Adrenal gland (tissue), 12 donors: ENCODE data around the gene LYSMD1. TPM values are rescaled to one million over a fixed set of nuclear protein-coding genes. Genes with fewer than 3 reads are reported as not detected.

ENCODE experiments used
- DNase-seq, 7 donors: peaks; one replicate each; pipeline ENCODE4 v3.0.0-alpha.2; 2019 to 2020
- H3K27ac ChIP-seq, 5 donors: fragments of 200-600 bp; sonication (generic) in 4 of 5; 1 replicate in 3 of 5; 2 replicates in 2 of 5; pipeline versions ENCODE4 v1.5.1 to v1.8.0; 2016 to 2020; ENCODE audit warnings: mild to moderate bottlenecking in 1 of 5
- H3K27me3 ChIP-seq: fragments of 200-600 bp; 2 replicates; pipeline ENCODE4 v1.8.0; 2021
- H3K36me3 ChIP-seq, 2 donors: fragments of 200-600 bp; replicated peaks in 1 of 2; 1 replicate in 1 of 2; 2 replicates in 1 of 2; pipeline versions ENCODE4 v1.5.1 to v1.8.0; 2018 to 2022
- H3K4me1 ChIP-seq, 2 donors: fragments of 200-600 bp; replicated peaks in 1 of 2; 1 replicate in 1 of 2; 2 replicates in 1 of 2; pipeline versions ENCODE4 v1.5.1 to v1.8.0; 2018 to 2021
- H3K4me3 ChIP-seq, 4 donors: fragments of 200-600 bp; sonication (generic) in 3 of 4; one replicate each; pipeline ENCODE4 v1.5.1; 2016 to 2018
- H3K9me3 ChIP-seq, 3 donors: fragments of 200-600 bp; sonication (generic) in 1 of 3; replicated peaks in 1 of 3; 1 replicate in 2 of 3; 2 replicates in 1 of 3; pipeline versions ENCODE4 v1.5.1 to v1.8.0; 2016 to 2021
- CTCF ChIP-seq, 6 experiments: fragments of 450-650 bp in 4 of 6; fragments of 200-600 bp in 2 of 6; sonication (generic) in 1 of 6; IDR thresholded peaks; 1 replicate in 5 of 6; 2 replicates in 1 of 6; pipeline versions ENCODE4 v1.5.1 to v1.8.0; 2016 to 2021; ENCODE audit warnings: antibody characterized with exemption in 6 of 6, mild to moderate bottlenecking in 2 of 6, moderate library complexity in 1 of 6
- POLR2A ChIP-seq, 2 donors: fragments of 450-650 bp; IDR thresholded peaks; one replicate each; pipeline ENCODE4 v1.6.1; 2017; ENCODE audit warnings: antibody characterized with exemption in 2 of 2, mild to moderate bottlenecking in 2 of 2, moderate library complexity in 1 of 2
- WGBS, 4 donors: extraction: QIAGEN DNeasy Blood & Tissue Kit in 2 of 4; methylation state at CpG; one replicate each; pipeline versions ENCODE4 v1.1.5 to v1.1.7; 2013 to 2017; 5-methylcytosine and 5-hydroxymethylcytosine counted together
- intact Hi-C, 2 donors: fragments of 100-400 bp; cut with DNase I; formaldehyde crosslinking; loops; one replicate each; pipeline versions ENCODE4 v1.14.1 to v1.15.0; 2022 to 2023
- polyA plus RNA-seq, 3 donors: library from polyadenylated mRNA; stranded (reverse); fragments of 200-250 nt in 2 of 3; fragments of 350-450 nt in 1 of 3; fragmentation: Illumina TruSeq in 1 of 3; extraction: RNeasy Lipid Tissue Mini Kit (QIAGEN cat#74804) in 1 of 3; gene quantifications; one replicate each; pipeline ENCODE4 v1.2.3, GENCODE V29; 2013 to 2014
- total RNA-seq, 9 donors: library from RNA; depleted of rRNA in 4 of 9; stranded (reverse); fragments of >200 nt in 4 of 9; fragments of 120-200 nt in 1 of 9; fragmentation: NEBNext Ultra II Directional in 1 of 9; extraction: Animal tissue kit (Norgen Biotek cat#: 25700) in 1 of 9; gene quantifications; one replicate each; pipeline versions ENCODE4 v1.1.0 to v1.2.4, GENCODE V29; 2013 to 2023
- donor health status: healthy with polysubstance abuse.
- donor health status: Bipolar disorder and iron deficiency.
- donor health status: DM: yes; HTN: yes; CAD: no.
- donor health status: DM: no; HTN: no; CAD: no.
- donor health status: DM: no; HTN: no; CAD: no.
- donor health status: DM: yes; HTN: yes; CAD: no.

Gene LYSMD1
- total and polyA plus RNA-seq, 12 donors, result 4.4 to 21.5 (median 12.9) TPM

GRCh38 chr1:151184211-151184610 is 18.5 kb upstream of the LYSMD1 start:
- Histone ChIP-seq H3K9me3 (no peaks in the 10 kb centered on the region), H3K4me1 (peaks cover 8 to 13% of the 10 kb centered on the region in 2 donors), H3K27ac (no peak overlapping the region), H3K36me3 (peaks cover 0 to 67% of the 10 kb centered on the region in 2 donors), H3K27me3 (no peaks in the 10 kb centered on the region), H3K4me3 (no peak overlapping the region)
- intact Hi-C loops, result no loop called here
- TF ChIP-seq POLR2A (IDR thresholded peaks at IDR 0.05) (no peak), CTCF (IDR thresholded peaks at IDR 0.05) (no peak)
- WGBS, 4 donors, result 89 to 93% (median 92%) methylated on average over 10 of the region's 10 CpGs
- no peak for DNase-seq

GRCh38 chr1:151176514-151177045 is 10.9 kb upstream of the LYSMD1 start:
- Histone ChIP-seq H3K36me3 (peaks cover 0 to 66% of the 10 kb centered on the region in 2 donors), H3K27me3 (no peaks in the 10 kb centered on the region), H3K4me1 (no peaks in the 10 kb centered on the region), H3K27ac (no peak overlapping the region), H3K9me3 (no peaks in the 10 kb centered on the region), H3K4me3 (no peak overlapping the region)
- no peak for DNase-seq
- WGBS, 4 donors, result 91 to 96% (median 93%) methylated on average over 17 of the region's 17 CpGs
- TF ChIP-seq CTCF (IDR thresholded peaks at IDR 0.05) (no peak), POLR2A (IDR thresholded peaks at IDR 0.05) (no peak)
- intact Hi-C loops, result no loop called here

DNA sequence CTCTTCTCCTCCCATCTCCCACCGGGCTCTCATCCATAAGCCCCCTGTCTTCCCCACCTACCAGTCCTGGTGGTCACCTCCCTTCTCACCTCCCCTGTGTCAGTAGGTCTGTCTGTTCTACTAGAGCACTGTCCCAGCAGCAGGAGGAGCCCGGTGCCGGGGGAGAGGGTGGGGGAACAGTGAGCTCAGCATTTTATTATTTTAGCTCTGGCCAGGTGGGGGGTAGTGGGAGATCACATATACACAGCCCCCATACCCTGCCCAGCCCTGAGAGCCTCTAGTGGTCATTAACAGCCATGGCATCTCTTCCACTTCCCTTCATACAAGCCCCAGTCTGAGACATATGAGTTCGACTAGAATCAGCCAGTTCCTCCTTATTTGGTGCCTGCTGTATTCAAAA is 10.2 kb upstream of the LYSMD1 start, which contains the start of gene TMOD4:
TMOD4 (minus strand) TSS at position 119 of the 400 bp plus-strand sequence. CDS start 1,106 bp downstream, outside the sequence.
- no peak for DNase-seq
- intact Hi-C loops, result no loop called here
- 59 to 70% (median 65%) methylated on average over 4 of the region's 4 CpGs for WGBS, 4 donors
- Histone ChIP-seq H3K27ac (no peak within 1 kb of the TSS), H3K4me3 (no peak within 1 kb of the TSS), H3K9me3 (no peaks in the 10 kb centered on the region), H3K4me1 (no peaks in the 10 kb centered on the region), H3K36me3 (peaks cover 0 to 66% of the 10 kb centered on the region in 2 donors), H3K27me3 (no peaks in the 10 kb centered on the region)
- TF ChIP-seq POLR2A (IDR thresholded peaks at IDR 0.05), result no peak
- peak in 5 of 6 experiments; percentile 8 to 28 (median 15) for TF ChIP-seq CTCF (IDR thresholded peaks at IDR 0.05)

DNA sequence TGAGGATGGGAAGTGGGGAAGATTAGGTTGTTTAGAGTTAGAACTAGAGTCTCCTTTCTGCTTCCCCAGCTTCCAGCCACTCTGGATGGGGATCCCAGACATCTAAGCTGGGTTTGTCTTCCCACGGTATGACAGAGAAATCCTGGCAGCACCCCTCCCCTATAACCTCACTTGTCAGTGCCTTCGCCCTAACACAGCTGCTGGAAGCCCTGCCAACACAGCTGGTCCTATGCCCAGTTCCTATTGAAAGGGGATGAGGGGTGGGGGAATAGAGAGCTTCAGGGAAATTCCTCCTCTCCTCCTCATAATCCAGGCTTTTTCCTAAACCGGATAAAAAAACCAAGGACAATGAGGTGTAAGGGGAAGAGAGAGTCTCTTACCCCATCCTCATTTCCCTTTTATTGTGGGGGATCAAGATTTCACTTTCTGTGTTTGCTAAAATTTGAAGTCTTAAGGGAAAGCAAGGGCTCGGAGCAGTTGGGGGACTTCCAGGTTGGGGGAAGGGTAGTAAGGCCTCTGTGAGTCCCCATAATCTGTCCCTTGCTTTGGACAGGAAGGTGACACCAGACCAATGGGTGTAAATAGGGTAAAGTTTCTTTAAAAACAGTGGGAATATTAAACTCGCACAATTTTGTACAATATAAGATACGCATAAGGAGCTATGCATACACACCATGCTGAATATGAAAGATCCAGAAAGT is 9.5 kb upstream of the LYSMD1 start:
- 58 to 70% (median 69%) methylated on average over 6 of the region's 6 CpGs for WGBS, 4 donors
- intact Hi-C loops, result no loop called here
- no peaks in the 10 kb centered on the region for H3K9me3 ChIP-seq
- no peak for DNase-seq
- no peak overlapping the region for H3K27ac ChIP-seq
- no peaks in the 10 kb centered on the region for H3K4me1 ChIP-seq
- no peaks in the 10 kb centered on the region for H3K27me3 ChIP-seq
- no peak for TF ChIP-seq POLR2A (IDR thresholded peaks at IDR 0.05)
- TF ChIP-seq CTCF (IDR thresholded peaks at IDR 0.05), result no peak
- no peak overlapping the region for H3K4me3 ChIP-seq
- peaks cover 0 to 63% of the 10 kb centered on the region in 2 donors for H3K36me3 ChIP-seq
